Non-pigmented ciliary epithelial cell (primary cell): ENCODE results near the gene TXNDC11.

Source experiments
- DNase-seq: peaks from one replicate; pipeline ENCODE4 v3.0.0-alpha.2; 2010; ENCODE audit warnings: low read depth

TXNDC11 gene

GRCh38 chr16:11691235-11691634 lies 51.4 kb downstream of the TXNDC11 start:
- no peak for DNase-seq

GRCh38 chr16:11689031-11689840 lies 53.4 kb downstream of the TXNDC11 start:
- no peak for DNase-seq

GRCh38 chr16:11688520-11688886 lies 54.2 kb downstream of the TXNDC11 start:
- DNase-seq = no peak

- no peak for DNase-seq
Measured at GRCh38 chr16:11687601-11688519, 54.8 kb downstream of the TXNDC11 start.

- DNase-seq = no peak
Measured at GRCh38 chr16:11686713-11687380, 55.8 kb downstream of the TXNDC11 start.

GRCh38 chr16:11685844-11686618 lies 56.6 kb downstream of the TXNDC11 start:
- DNase-seq = no peak

- DNase-seq = no peak
Measured at GRCh38 chr16:11684231-11685025, 58.2 kb downstream of the TXNDC11 start.

- DNase-seq = no peak
Measured at GRCh38 chr16:11683145-11683544, 59.5 kb downstream of the TXNDC11 start.

GRCh38 chr16:11682655-11683096 lies 60.0 kb downstream of the TXNDC11 start:
- DNase-seq = peak; percentile 92

- no peak for DNase-seq
Measured at GRCh38 chr16:11681976-11682654, 60.5 kb downstream of the TXNDC11 start.

GRCh38 chr16:11681556-11681955 lies 61.1 kb downstream of the TXNDC11 start:
- no peak for DNase-seq

- no peak for DNase-seq
Measured at GRCh38 chr16:11679941-11680911, 62.4 kb downstream of the TXNDC11 start.

GRCh38 chr16:11679250-11679649 lies 63.4 kb downstream of the TXNDC11 start:
- DNase-seq = no peak

- DNase-seq = no peak
Measured at GRCh38 chr16:11677959-11678881, 64.4 kb downstream of the TXNDC11 start.

GRCh38 chr16:11677451-11677951 lies 65.2 kb downstream of the TXNDC11 start:
- DNase-seq = no peak

- no peak for DNase-seq
Measured at GRCh38 chr16:11676799-11677198, 65.9 kb downstream of the TXNDC11 start.
